GM23338 (cell line): ENCODE data around the gene ERI3.

ENCODE experiments used
- CTCF ChIP-seq, 2 experiments: fragments of 200-600 bp in 1 of 2; sonication (generic) in 1 of 2; conservative IDR thresholded peaks; 2 replicates each; pipeline versions ENCODE4 v1.5.1 to v1.6.1; 2016 to 2017; ENCODE audit warnings: antibody characterized with exemption in 2 of 2, low read depth in 2 of 2, mild to moderate bottlenecking in 2 of 2, moderate library complexity in 1 of 2
- EZH2 ChIP-seq: fragments of 200-600 bp; sonication (generic); IDR thresholded peaks from one replicate; pipeline ENCODE4 v1.8.0; 2017; ENCODE audit warnings: antibody characterized with exemption, mild to moderate bottlenecking, low read depth; ENCODE audit not compliant: unreplicated experiment
- EZH2phosphoT487 ChIP-seq: fragments of 200-600 bp; sonication (generic); IDR thresholded peaks from one replicate; pipeline ENCODE4 v1.8.1; 2018; ENCODE audit warnings: antibody characterized with exemption; ENCODE audit not compliant: unreplicated experiment
- NANOG ChIP-seq: IDR thresholded peaks from 2 replicates; pipeline ENCODE4 v1.6.1; 2016; ENCODE audit warnings: antibody characterized with exemption, borderline replicate concordance
- POLR2AphosphoS5 ChIP-seq: IDR thresholded peaks from 2 replicates; pipeline ENCODE4 v1.6.1; 2016; ENCODE audit warnings: antibody characterized with exemption, low read depth
- TF ChIP-seq, protein P1 (sequence below): IDR thresholded peaks from 2 replicates; pipeline ENCODE4 v1.6.1; 2016; ENCODE audit warnings: antibody characterized with exemption
- TF ChIP-seq, protein P2 (sequence below): IDR thresholded peaks from one replicate; pipeline ENCODE4 v1.6.1; 2018; ENCODE audit warnings: antibody characterized with exemption; ENCODE audit not compliant: unreplicated experiment

GRCh38 chr1:44348061-44348485 is 7.0 kb downstream of the ERI3 start:
- TF ChIP-seq POLR2AphosphoS5 = no peak
- no peak for TF ChIP-seq CTCF (conservative IDR thresholded peaks at IDR 0.05; ENCODE audit: low read depth in 2 of 2)
- TF ChIP-seq NANOG = no peak
- TF ChIP-seq, protein P1, sequence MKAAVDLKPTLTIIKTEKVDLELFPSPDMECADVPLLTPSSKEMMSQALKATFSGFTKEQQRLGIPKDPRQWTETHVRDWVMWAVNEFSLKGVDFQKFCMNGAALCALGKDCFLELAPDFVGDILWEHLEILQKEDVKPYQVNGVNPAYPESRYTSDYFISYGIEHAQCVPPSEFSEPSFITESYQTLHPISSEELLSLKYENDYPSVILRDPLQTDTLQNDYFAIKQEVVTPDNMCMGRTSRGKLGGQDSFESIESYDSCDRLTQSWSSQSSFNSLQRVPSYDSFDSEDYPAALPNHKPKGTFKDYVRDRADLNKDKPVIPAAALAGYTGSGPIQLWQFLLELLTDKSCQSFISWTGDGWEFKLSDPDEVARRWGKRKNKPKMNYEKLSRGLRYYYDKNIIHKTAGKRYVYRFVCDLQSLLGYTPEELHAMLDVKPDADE = no peak
- TF ChIP-seq EZH2 = no peak
- no peak for TF ChIP-seq EZH2phosphoT487
- TF ChIP-seq, protein P2, sequence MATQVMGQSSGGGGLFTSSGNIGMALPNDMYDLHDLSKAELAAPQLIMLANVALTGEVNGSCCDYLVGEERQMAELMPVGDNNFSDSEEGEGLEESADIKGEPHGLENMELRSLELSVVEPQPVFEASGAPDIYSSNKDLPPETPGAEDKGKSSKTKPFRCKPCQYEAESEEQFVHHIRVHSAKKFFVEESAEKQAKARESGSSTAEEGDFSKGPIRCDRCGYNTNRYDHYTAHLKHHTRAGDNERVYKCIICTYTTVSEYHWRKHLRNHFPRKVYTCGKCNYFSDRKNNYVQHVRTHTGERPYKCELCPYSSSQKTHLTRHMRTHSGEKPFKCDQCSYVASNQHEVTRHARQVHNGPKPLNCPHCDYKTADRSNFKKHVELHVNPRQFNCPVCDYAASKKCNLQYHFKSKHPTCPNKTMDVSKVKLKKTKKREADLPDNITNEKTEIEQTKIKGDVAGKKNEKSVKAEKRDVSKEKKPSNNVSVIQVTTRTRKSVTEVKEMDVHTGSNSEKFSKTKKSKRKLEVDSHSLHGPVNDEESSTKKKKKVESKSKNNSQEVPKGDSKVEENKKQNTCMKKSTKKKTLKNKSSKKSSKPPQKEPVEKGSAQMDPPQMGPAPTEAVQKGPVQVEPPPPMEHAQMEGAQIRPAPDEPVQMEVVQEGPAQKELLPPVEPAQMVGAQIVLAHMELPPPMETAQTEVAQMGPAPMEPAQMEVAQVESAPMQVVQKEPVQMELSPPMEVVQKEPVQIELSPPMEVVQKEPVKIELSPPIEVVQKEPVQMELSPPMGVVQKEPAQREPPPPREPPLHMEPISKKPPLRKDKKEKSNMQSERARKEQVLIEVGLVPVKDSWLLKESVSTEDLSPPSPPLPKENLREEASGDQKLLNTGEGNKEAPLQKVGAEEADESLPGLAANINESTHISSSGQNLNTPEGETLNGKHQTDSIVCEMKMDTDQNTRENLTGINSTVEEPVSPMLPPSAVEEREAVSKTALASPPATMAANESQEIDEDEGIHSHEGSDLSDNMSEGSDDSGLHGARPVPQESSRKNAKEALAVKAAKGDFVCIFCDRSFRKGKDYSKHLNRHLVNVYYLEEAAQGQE = no peak
